ENCODE measurements around the gene ADAM12. TPM values are rescaled to one million over a fixed set of nuclear protein-coding genes. Genes with fewer than 3 reads are reported as not detected.

The ADAM12 gene
- total and polyA plus RNA-seq, 4 donors, result 0.03 to 0.33 (median 0.19) TPM

GRCh38 chr10:126357169-126357568 lies 31.1 kb downstream of the ADAM12 start (continued):
- TF ChIP-seq, protein P1, sequence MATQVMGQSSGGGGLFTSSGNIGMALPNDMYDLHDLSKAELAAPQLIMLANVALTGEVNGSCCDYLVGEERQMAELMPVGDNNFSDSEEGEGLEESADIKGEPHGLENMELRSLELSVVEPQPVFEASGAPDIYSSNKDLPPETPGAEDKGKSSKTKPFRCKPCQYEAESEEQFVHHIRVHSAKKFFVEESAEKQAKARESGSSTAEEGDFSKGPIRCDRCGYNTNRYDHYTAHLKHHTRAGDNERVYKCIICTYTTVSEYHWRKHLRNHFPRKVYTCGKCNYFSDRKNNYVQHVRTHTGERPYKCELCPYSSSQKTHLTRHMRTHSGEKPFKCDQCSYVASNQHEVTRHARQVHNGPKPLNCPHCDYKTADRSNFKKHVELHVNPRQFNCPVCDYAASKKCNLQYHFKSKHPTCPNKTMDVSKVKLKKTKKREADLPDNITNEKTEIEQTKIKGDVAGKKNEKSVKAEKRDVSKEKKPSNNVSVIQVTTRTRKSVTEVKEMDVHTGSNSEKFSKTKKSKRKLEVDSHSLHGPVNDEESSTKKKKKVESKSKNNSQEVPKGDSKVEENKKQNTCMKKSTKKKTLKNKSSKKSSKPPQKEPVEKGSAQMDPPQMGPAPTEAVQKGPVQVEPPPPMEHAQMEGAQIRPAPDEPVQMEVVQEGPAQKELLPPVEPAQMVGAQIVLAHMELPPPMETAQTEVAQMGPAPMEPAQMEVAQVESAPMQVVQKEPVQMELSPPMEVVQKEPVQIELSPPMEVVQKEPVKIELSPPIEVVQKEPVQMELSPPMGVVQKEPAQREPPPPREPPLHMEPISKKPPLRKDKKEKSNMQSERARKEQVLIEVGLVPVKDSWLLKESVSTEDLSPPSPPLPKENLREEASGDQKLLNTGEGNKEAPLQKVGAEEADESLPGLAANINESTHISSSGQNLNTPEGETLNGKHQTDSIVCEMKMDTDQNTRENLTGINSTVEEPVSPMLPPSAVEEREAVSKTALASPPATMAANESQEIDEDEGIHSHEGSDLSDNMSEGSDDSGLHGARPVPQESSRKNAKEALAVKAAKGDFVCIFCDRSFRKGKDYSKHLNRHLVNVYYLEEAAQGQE (IDR thresholded peaks at IDR 0.05), result no peak
- no peak for TF ChIP-seq EGR1 (IDR thresholded peaks at IDR 0.05; ENCODE audit: low read depth in 2 of 2)

GRCh38 chr10:126353666-126354065 lies 34.6 kb downstream of the ADAM12 start:
- WGBS, result 87% methylated on average over 1 of the region's 1 CpG
- H3K9ac ChIP-seq (ENCODE audit: low read depth in 1 of 2, low read length in 2 of 2), result no peak overlapping the region
- no peaks in the 10 kb centered on the region for H3K4me1 ChIP-seq (ENCODE audit: control insufficient read depth in 4 of 4, insufficient read depth in 4 of 4, low read length in 3 of 4)
- H3K27me3 ChIP-seq (ENCODE audit: control insufficient read depth in 4 of 4, insufficient read depth in 4 of 4, low read length in 3 of 4), result peaks cover 0 to 3% (median 0%) of the 10 kb centered on the region in 4 donors
- TF ChIP-seq SP1 (IDR thresholded peaks at IDR 0.05) (no peak), HNF4A (conservative IDR thresholded peaks at IDR 0.05) (no peak), RAD21 (IDR thresholded peaks at IDR 0.05) (no peak), MAX (IDR thresholded peaks at IDR 0.05) (no peak), JUND (IDR thresholded peaks at IDR 0.05) (no peak), GABPA (IDR thresholded peaks at IDR 0.05 in 1 of 2, conservative IDR thresholded peaks at IDR 0.05 in 1 of 2) (no peak), EGR1 (IDR thresholded peaks at IDR 0.05; ENCODE audit: low read depth in 2 of 2) (no peak), FOXA1 (IDR thresholded peaks at IDR 0.05) (no peak), FOXA2 (IDR thresholded peaks at IDR 0.05) (no peak)
- TF ChIP-seq, protein P1 (IDR thresholded peaks at IDR 0.05), result no peak
- TF ChIP-seq, protein P2, sequence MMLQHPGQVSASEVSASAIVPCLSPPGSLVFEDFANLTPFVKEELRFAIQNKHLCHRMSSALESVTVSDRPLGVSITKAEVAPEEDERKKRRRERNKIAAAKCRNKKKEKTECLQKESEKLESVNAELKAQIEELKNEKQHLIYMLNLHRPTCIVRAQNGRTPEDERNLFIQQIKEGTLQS (IDR thresholded peaks at IDR 0.05), result no peak
- no peaks in the 10 kb centered on the region for H3K36me3 ChIP-seq (ENCODE audit: control insufficient read depth in 4 of 4, insufficient read depth in 3 of 4, low read depth in 1 of 4, low read length in 3 of 4)
- peaks cover 0 to 12% (median 2%) of the 10 kb centered on the region in 4 donors for H3K9me3 ChIP-seq (ENCODE audit: control insufficient read depth in 4 of 4, low read length in 3 of 4)
- no peak overlapping the region for H3K4me3 ChIP-seq (ENCODE audit: low read depth in 1 of 3, low read length in 3 of 3)
- DNase-seq (ENCODE audit: low spot score), result no peak
- H3K27ac ChIP-seq (ENCODE audit: low read depth in 1 of 2, low read length in 2 of 2), result no peak overlapping the region

DNA sequence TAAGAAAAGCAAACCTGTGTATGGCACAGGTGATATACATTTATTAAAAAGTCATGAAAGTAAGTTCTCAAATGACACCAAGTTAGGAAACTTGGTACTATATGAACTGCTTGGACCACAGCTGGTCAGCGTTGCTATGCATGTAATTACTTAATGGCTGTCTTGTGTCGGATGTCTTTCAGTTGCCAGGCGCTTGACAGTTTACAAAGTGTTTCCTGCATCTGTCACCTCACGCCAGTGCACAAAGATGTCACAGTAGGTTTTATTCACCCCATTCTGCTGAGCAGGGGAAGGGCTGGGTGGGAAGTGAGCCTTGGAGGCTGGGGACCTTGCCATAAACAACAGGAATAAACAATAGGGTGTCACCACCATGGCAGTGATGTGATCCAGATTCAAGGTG lies 35.8 kb downstream of the ADAM12 start:
- TF ChIP-seq SP1 (IDR thresholded peaks at IDR 0.05) (no peak), YY1 (IDR thresholded peaks at IDR 0.05) (no peak), FOXA1 (IDR thresholded peaks at IDR 0.05) (no peak), RXRA (IDR thresholded peaks at IDR 0.05) (no peak), JUND (IDR thresholded peaks at IDR 0.05) (no peak), ZBTB33 (IDR thresholded peaks at IDR 0.05) (no peak), GABPA (IDR thresholded peaks at IDR 0.05 in 1 of 2, conservative IDR thresholded peaks at IDR 0.05 in 1 of 2) (no peak), TAF1 (conservative IDR thresholded peaks at IDR 0.05) (no peak), MAX (IDR thresholded peaks at IDR 0.05) (no peak), NR2F2 (IDR thresholded peaks at IDR 0.05) (no peak), HNF4G (IDR thresholded peaks at IDR 0.05) (no peak)
- no peak for DNase-seq (ENCODE audit: low spot score)
- peaks cover 0 to 12% (median 2%) of the 10 kb centered on the region in 4 donors for H3K9me3 ChIP-seq (ENCODE audit: control insufficient read depth in 4 of 4, low read length in 3 of 4)
- H3K9ac ChIP-seq (ENCODE audit: low read depth in 1 of 2, low read length in 2 of 2), result no peak overlapping the region
- H3K27me3 ChIP-seq (ENCODE audit: control insufficient read depth in 4 of 4, insufficient read depth in 4 of 4, low read length in 3 of 4), result peaks cover 0 to 8% (median 0%) of the 10 kb centered on the region in 4 donors
- WGBS, result 80% methylated on average over 4 of the region's 4 CpGs
- no peak overlapping the region for H3K4me3 ChIP-seq (ENCODE audit: low read depth in 1 of 3, low read length in 3 of 3)
- H3K27ac ChIP-seq (ENCODE audit: low read depth in 1 of 2, low read length in 2 of 2), result no peak overlapping the region
- no peaks in the 10 kb centered on the region for H3K4me1 ChIP-seq (ENCODE audit: control insufficient read depth in 4 of 4, insufficient read depth in 4 of 4, low read length in 3 of 4)
- H3K36me3 ChIP-seq (ENCODE audit: control insufficient read depth in 4 of 4, insufficient read depth in 3 of 4, low read depth in 1 of 4, low read length in 3 of 4), result no peaks in the 10 kb centered on the region

Data from liver (tissue), 9 donors.